Renal cortical epithelial cell (primary cell): ENCODE measurements around the gene VNN1. TPM values are rescaled to one million over a fixed set of nuclear protein-coding genes. Genes with fewer than 3 reads are reported as not detected.
"Not testable (repeated sequence)": the region's sequence is repeated elsewhere in the genome, so short reads cannot be mapped to it uniquely, and the experiment has no call there.

Experiments used
- DNase-seq: peaks from one replicate; pipeline ENCODE4 v3.0.0-alpha.2; 2011; ENCODE audit warnings: low read depth
- total RNA-seq: library from RNA; depleted of rRNA; stranded (reverse); fragments of >200 nt; gene quantifications from 2 replicates; pipeline ENCODE4 v1.2.3, GENCODE V29; 2014

VNN1 gene
- total RNA-seq, 1 donor from 2014 or later = 2.2 TPM

DNA sequence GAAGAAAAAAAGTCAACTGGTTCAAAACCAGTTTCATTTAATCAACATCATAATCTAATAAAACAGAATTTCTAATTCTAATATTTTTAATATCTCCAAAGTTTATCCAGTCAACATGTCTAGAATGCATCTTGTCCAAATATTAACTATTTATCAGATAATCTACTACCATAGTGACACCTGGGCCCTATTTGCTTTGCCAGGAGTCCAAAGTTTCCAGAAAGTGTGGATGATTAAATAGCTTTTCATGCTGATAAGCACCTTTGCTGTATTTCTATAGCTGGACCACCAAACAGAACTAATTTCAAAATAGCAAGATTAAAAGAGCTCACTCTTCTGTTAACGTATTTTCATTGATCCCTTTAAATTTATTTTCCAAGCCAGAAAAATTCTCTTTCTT, 42.6 kb downstream of the VNN1 start:
- DNase-seq = no peak

DNA sequence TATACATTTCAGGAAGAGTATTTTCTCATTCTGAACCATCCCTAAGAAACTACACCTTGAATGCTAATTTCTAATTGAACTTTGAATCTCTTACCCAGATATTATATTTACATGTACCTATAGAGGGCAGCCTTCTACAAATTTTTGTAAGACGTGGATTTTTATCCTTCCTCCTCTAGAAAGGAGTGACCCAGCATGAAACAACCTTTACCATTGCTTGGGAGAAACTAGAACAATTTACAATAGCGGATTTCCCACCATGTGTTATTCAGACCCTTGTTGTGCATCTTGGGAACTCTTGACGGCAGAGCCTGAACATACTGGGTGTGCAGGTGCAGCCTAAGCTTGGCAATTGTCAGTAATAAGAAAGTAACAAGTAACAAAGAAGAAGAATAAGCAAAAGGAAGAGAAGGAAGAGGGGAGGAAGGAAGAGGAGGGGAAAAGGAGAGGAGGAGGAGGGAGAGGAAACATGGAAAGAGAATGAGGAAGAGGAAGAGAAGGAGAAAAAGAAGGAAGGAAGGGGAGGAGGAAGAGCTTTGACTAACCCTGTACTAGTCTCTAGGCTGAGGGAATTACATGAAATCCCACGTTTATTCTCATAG, 44.1 kb downstream of the VNN1 start:
- DNase-seq = peak; percentile 76

DNA sequence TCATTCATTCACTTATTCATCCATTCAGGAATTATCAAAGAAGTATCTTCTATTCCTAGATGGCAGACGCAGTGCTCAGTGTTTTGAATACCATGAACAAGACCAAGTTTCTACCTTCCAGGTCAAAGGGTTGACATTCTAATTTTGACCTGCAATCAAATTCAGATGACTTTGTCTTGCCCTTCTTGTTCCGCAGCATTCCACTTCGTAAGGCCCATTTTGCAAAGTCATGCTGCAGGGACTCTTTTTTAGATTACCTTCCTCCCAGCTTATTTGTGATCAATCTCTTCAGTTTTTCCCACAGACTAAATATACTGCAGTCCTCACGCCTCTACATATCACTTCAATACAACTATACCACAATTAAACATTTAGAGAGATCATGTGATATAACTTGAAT, 47.7 kb downstream of the VNN1 start:
- no peak for DNase-seq

DNA sequence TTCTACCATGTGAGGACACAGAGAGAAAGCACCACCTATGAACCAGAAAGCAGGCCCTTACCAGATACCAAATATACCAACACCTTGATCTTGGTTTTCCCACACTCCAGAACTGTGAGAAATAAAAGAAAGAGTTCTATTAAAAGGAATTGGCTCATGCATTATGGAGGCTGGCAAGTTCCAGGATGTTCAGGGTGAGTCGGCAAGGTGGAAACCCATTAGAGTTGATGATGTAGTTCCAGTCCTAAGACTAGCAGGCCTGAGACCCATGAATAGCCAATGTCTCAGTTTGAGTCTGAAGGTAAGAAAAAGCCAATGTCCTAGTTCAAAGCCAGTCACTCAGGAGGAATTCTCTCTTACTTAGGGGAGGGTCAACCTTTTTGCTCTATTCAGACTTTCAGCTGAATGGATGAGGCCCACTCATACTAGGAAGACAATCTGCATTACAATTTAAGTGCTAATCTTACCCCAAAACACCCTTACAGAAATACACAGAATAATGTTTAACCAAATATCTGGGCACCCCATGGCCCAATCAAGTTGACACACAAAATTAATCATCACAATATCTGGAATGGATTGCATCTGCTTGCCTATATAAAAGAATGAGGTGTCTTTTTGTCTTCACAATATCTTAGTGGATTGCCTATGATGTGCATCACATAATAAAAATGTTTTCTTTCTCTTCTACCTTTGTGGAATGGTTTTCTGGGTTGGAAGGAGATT, 49.4 kb downstream of the VNN1 start:
- no peak for DNase-seq

DNA sequence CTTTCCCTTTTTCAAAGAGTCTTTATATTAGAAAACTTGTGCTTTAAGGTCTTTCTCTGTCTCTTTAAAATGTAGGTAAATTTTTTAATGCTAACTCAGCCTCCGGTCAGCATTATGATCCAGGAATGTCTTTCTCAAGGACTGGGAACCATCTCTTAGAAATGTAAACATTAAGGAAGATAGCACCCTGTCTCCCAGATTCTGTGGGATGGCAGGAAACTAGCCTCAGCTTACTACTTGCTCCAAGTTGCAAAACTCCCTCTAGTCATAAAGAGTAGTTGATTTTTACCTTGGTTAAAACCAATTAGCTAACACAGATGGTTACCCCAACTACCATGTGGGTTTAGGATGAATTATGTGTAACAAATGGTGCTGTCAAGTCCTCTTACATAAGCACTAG, 50.2 kb downstream of the VNN1 start:
- DNase-seq = no peak

DNA sequence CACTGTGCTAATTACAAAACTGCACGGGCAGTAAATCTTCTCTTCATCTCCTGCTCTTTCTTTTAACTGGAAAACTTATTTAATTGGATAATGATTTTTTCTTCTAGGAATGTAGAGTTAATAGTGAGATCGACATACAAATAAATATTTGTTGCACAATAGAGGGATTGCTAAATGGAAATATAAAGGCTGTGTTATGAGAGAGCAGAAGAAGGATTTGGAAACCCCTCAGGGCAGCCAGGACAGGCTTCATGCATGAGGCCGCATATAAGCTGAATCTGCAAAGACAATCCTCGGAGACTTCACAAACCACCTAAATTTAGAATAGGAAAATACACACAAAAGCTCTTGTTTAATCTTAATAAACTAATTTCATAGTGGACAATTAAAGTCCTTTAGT, 51.9 kb downstream of the VNN1 start:
- no peak for DNase-seq

DNA sequence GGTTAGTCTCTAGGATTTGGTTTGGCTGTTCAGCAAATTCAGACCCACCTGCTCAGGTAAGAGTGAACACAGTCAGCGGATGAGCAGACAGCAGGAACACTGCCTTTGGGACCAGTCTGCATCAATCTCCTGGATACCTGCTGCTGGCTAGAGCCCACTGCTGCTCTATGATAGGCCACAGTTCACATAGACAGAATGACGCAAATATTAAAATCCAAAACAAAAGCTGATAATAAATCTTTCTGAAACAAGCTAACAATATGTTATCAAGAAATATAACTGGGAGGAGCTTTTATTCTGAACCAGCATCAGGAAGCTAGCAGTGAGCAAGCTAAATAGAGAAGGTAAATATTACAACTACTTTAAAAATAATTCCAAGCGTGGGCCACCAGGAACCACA, 54.8 kb downstream of the VNN1 start, which contains the start of gene TAAR1:
TSS of gene TAAR1 (minus strand) at position 101 of the 400 bp plus-strand sequence. CDS start 13,179 bp downstream, outside the sequence.
- DNase-seq = no peak

DNA sequence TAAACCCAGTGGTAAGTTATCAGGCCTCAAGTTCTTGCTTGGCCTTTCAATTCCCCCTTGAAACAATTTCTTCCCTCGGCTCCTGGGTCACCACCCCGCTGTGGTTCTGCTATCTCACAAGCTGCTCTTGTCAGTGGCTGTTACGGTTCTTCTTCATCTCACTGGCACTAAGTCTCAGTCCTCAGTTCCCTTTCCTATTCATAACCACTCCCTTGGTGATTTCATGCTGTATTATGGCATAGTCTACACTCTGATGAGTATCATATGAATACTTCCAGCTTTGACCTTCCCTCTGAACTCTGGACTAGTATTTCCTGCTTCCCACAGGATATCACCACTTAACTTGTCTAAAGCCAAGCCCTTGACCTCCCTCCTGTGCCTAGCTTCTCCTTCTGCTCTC, 62.8 kb downstream of the VNN1 start:
- DNase-seq = no peak

DNA sequence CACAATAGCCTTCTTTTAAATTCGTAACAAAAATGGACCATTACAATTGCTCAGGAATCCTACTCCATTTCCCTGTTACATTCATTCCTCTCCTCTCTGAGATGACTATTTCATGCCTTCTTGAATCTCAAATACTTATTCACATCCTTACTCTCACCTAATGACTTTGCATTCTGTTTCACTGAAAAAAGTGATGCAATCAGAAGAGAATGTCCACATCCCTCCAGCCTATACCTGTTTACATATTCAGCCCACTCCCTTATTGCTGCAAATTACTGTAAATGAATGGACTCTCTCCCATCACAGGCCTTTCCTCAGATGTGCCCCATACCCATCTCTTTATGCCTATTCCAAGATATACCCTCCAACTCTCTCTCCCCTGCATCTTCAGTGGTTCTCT, 63.4 kb downstream of the VNN1 start:
- DNase-seq = peak; percentile 81

DNA sequence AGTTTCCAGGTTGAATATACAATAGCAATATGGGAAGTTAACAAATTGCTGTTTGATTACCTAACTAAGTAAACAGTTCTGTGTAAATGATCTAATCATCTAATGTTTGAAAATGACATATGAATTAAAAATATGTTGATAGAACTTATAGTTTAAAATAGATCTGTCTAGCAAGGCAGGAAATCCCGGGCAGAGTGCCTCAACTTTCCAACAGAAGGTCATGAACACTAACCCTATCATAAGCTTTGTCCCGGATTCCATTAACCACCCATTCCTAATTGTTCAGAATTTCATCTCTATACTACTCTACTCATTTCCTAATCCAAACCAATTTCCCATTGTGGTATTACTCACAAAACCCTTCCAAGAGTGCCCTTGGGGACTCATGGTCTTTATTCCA, 65.0 kb downstream of the VNN1 start:
- no peak for DNase-seq

DNA sequence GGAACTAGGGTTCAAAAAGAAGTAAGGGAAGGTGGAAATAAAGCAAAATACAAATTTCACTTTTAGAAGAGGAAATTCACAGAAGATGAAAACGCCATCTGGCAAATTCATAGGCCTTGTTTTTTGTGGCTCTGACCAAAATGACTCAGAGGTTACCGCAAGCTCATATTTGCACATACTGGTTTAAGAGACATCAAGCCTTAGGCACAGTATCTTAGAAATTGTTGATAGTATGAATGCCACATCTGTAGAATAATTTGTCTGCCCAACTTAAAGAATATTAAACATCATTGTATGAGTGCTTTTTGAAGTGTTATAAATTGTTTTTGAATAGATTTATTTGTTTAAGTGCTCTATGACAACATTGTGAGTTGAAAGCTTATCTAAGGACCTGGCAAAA, 65.5 kb downstream of the VNN1 start:
- DNase-seq = peak; percentile 61

DNA sequence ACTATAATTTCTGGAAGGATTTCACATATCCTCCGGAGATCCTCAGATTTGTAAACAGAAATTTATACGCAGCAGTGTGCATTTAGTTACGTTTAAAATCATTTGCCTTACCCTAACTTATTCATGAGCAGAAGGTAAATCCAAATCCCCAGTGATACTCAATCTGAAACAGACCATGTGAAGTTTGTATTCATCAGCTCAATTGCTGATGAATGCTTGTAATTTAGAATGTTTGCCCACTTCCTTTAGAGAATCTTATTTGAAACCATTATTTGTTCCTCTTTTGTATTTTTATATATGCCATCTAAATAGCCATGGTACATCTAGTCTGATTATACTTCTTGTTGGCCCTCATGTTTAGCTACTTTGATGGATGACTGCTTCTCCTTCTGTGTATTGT, 70.3 kb downstream of the VNN1 start:
- DNase-seq = no peak

DNA sequence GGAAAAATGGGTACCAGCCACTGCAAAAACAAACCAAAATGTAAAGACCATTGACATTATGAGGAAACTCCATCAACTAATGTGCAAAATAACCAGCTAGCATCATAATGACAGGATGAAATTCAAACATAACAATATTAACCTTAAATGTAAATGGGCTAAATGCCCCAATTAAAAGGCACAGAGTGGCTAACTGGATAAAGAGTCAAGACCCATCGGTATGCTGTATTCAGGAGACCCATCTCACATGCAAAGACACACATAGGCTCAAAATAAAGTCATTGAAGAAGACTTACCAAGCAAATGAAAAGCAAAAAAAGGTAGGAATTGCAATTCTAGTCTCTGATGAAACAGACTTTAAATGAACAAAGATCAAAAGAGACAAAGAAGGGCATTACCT, 76.7 kb downstream of the VNN1 start:
- not testable (repeated sequence) for DNase-seq

DNA sequence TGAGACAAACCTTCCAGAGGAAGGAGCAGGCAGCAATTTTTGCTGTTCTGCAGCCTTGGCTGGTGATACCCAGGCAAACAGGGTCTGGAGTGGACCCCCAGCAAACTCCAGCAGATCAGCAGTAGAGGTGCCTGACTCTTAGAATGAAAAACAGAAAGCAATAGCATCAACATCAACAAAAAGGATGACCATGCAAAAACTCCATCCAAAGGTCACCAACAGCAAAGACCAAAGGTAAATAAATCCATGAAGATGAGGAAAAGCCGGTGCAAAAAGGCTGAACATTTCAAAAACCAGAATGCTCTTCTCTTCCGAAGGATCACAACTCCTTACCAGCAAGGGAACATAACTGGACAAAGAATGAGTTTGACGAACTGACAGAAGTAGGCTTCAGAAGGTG, 77.9 kb downstream of the VNN1 start:
- DNase-seq = not testable (repeated sequence)

DNA sequence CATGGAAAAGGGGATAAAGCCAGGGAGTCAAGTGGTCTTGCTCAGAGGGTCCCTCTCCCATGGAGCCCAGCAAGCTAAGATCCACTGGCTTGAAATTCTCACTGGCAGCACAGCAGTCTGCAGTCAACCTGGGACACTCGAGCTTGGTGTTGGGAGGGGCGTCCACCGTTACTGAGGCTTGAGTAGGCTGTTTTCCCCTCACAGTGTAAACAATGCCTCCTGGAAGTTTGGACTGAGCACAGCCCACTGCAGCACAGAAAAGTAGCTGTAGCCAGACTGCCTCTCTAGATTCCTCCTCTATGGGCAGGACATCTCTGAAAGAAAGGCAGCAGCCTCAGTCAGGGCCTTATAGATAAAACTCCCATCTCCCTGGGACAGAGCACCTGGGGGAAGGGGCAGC, 78.6 kb downstream of the VNN1 start:
- DNase-seq = not testable (repeated sequence)

DNA sequence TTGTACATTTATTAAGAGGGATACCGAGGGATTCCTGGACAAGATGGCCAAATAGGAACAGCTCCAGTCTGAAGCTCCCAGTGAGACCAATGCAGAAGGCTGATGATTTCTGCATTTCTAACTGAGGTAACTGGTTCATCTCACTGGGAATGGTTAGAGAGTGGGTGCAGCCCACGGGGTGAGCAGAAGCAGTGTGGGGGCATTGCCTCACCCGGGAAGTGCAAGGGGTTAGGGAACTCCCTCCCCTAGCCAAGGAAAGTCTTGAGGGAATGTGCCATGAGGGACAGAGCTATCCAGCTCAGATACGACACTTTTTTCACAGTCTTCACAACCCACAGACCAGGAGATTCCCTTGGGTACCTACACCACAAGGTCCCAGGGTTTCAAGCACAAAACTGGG, 79.1 kb downstream of the VNN1 start:
- DNase-seq = no peak

DNA sequence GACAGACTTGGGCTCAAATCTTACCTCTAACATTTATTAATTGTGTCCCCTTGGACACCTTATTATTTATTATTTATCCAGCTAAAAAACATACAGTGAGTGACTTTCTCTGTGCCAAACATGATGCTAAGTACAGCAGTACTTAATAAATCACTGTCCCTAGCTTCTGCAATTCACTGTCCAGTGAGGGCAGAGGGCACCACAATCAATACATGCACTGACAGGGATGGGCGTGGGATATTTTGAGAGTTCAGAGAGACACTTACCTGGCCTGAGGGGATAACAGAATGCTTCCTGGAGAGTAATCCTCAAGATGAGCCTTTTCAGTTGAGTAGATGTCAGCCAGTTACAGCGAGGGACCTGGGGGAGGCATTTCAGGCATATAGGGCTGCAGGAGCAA, 80.5 kb downstream of the VNN1 start:
- no peak for DNase-seq

Other genes starting within 250 kb of the VNN1 start
- 51.9 and 65.7 TPM in 2 replicates for gene STX7, start 200.9 kb downstream of the VNN1 start, total RNA-seq
- not detected in 2 replicates for gene TAAR9, start 175.8 kb downstream of the VNN1 start, total RNA-seq
- gene TAAR8, start 161.4 kb downstream of the VNN1 start, total RNA-seq = not detected in 2 replicates
- not detected in 2 replicates for gene TAAR6, start 143.7 kb downstream of the VNN1 start, total RNA-seq
- gene TAAR5, start 124.3 kb downstream of the VNN1 start, total RNA-seq = not detected in 2 replicates
- gene TAAR2, start 89.8 kb downstream of the VNN1 start, total RNA-seq = not detected in 2 replicates
- not detected in 2 replicates for gene TAAR1, start 54.9 kb downstream of the VNN1 start, total RNA-seq
- gene VNN2, start 43.8 kb upstream of the VNN1 start, total RNA-seq = 1.5 and 6.9 TPM in 2 replicates
- gene SLC18B1, start 84.6 kb upstream of the VNN1 start, total RNA-seq = 23.1 and 25.4 TPM in 2 replicates
- 827 and 839 TPM in 2 replicates for gene RPS12, start 100.5 kb upstream of the VNN1 start, total RNA-seq